ENCODE data around the gene RNF222. TPM values are rescaled to one million over a fixed set of nuclear protein-coding genes. Genes with fewer than 3 reads are reported as not detected.

Gene RNF222
- polyA plus RNA-seq, 1 donor (not counting 4 experiments of a cell fraction or from before 2014, with no cell fraction given): 0.18 TPM

DNA sequence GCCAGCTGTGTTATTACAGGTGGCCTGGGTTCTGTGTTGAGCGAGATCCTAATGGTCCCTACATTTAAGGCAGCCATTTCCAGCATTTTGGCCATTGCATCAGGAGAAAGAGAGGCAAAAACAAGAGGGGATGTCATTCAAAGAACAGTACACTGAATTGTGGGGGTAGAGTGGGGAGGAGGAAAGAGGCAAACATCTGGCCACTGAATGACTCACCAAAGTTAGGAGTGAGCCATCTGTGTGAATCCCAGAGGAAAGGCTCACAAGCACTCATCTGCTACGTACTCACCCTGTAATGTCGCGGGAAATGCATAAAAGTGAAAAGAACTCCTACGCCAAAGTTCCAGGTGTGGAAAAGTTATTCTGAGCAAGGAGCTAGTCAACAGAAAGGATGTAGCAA lies 37.9 kb downstream of the RNF222 start:
- dilution Hi-C loops (cut with MboI; ENCODE audit: extremely low pct_ligation_motif_present, low sequenced_read_pairs): no loop called here
- FAIRE-seq (peak; percentile 26), DNase-seq (ENCODE audit: low read depth, low spot score) (no peak)
- Histone ChIP-seq H3K27me3 (ENCODE audit: control insufficient read depth, extremely low read depth, insufficient read depth, low read length) (no peaks in the 10 kb centered on the region), H4K20me1 (ENCODE audit: control insufficient read depth, extremely low read depth, insufficient read depth, low read length) (no peaks in the 10 kb centered on the region), H3K79me2 (ENCODE audit: control insufficient read depth, insufficient read depth, low read length) (no peaks in the 10 kb centered on the region), H2AFZ (ENCODE audit: control insufficient read depth, low read length) (no peak overlapping the region), H3K27ac (ENCODE audit: control insufficient read depth, insufficient read depth, low read length) (no peak overlapping the region), H3K9ac (ENCODE audit: control insufficient read depth, extremely low read depth, insufficient read depth, low read length) (no peak overlapping the region), H3K4me1 (ENCODE audit: control insufficient read depth, extremely low read depth, insufficient read depth, low read length) (no peaks in the 10 kb centered on the region), H3K9me3 (ENCODE audit: control insufficient read depth, low read depth, low read length) (no peaks in the 10 kb centered on the region), H3K36me3 (ENCODE audit: control insufficient read depth in 2 of 2, extremely low read depth in 1 of 2, insufficient read depth in 2 of 2, low read length in 2 of 2) (no peaks in the 10 kb centered on the region), H3K4me3 (ENCODE audit: control insufficient read depth in 2 of 3, extremely low read depth in 1 of 3, insufficient read depth in 2 of 3, low read depth in 1 of 3, low read length in 3 of 3) (no peak overlapping the region), H3K4me2 (ENCODE audit: control insufficient read depth, extremely low read depth, insufficient read depth, low read depth, low read length) (no peak overlapping the region), H3K9me1 (ENCODE audit: control insufficient read depth, extremely low read depth, insufficient read depth, low read length) (no peaks in the 10 kb centered on the region)
- no peak for TF ChIP-seq EZH2 (IDR thresholded peaks at IDR 0.05; ENCODE audit: low read length)
- TF ChIP-seq, protein P1, sequence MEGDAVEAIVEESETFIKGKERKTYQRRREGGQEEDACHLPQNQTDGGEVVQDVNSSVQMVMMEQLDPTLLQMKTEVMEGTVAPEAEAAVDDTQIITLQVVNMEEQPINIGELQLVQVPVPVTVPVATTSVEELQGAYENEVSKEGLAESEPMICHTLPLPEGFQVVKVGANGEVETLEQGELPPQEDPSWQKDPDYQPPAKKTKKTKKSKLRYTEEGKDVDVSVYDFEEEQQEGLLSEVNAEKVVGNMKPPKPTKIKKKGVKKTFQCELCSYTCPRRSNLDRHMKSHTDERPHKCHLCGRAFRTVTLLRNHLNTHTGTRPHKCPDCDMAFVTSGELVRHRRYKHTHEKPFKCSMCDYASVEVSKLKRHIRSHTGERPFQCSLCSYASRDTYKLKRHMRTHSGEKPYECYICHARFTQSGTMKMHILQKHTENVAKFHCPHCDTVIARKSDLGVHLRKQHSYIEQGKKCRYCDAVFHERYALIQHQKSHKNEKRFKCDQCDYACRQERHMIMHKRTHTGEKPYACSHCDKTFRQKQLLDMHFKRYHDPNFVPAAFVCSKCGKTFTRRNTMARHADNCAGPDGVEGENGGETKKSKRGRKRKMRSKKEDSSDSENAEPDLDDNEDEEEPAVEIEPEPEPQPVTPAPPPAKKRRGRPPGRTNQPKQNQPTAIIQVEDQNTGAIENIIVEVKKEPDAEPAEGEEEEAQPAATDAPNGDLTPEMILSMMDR (optimal IDR thresholded peaks at IDR 0.05 in 1 of 3, IDR thresholded peaks at IDR 0.05 in 1 of 3, conservative IDR thresholded peaks at IDR 0.05 in 1 of 3; ENCODE audit: extremely low read depth in 1 of 3, insufficient read depth in 2 of 3, low read length in 3 of 3): no peak

DNA sequence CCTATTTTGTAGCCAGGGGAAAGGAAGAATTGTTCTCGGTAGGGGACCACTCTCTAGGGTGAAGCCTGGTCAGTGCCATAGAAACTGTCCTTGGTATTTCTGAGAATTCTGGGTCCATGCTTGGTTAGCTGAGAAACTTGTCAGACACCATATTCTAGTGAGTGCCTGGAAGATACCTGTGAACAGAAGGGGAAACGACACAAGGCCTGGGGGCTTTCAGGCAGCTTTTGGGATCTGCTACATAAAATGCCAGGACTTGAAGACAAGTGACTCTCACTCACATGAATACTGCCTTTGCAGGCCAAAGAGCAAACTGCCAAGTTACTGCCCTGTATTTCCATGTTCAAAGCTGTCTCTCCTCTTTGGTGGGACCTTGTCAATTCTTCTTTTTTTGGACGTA lies 39.7 kb downstream of the RNF222 start:
- Histone ChIP-seq H3K4me3 (ENCODE audit: control insufficient read depth in 2 of 3, extremely low read depth in 1 of 3, insufficient read depth in 2 of 3, low read depth in 1 of 3, low read length in 3 of 3) (no peak overlapping the region), H3K4me1 (ENCODE audit: control insufficient read depth, extremely low read depth, insufficient read depth, low read length) (no peaks in the 10 kb centered on the region), H2AFZ (ENCODE audit: control insufficient read depth, low read length) (no peak overlapping the region), H3K9ac (ENCODE audit: control insufficient read depth, extremely low read depth, insufficient read depth, low read length) (no peak overlapping the region), H3K4me2 (ENCODE audit: control insufficient read depth, extremely low read depth, insufficient read depth, low read depth, low read length) (no peak overlapping the region), H3K27me3 (ENCODE audit: control insufficient read depth, extremely low read depth, insufficient read depth, low read length) (no peaks in the 10 kb centered on the region), H3K9me1 (ENCODE audit: control insufficient read depth, extremely low read depth, insufficient read depth, low read length) (no peaks in the 10 kb centered on the region), H4K20me1 (ENCODE audit: control insufficient read depth, extremely low read depth, insufficient read depth, low read length) (no peaks in the 10 kb centered on the region), H3K36me3 (ENCODE audit: control insufficient read depth in 2 of 2, extremely low read depth in 1 of 2, insufficient read depth in 2 of 2, low read length in 2 of 2) (no peaks in the 10 kb centered on the region), H3K9me3 (ENCODE audit: control insufficient read depth, low read depth, low read length) (no peaks in the 10 kb centered on the region), H3K79me2 (ENCODE audit: control insufficient read depth, insufficient read depth, low read length) (no peaks in the 10 kb centered on the region), H3K27ac (ENCODE audit: control insufficient read depth, insufficient read depth, low read length) (no peak overlapping the region)
- dilution Hi-C loops (cut with MboI; ENCODE audit: extremely low pct_ligation_motif_present, low sequenced_read_pairs): no loop called here
- TF ChIP-seq, protein P1 (optimal IDR thresholded peaks at IDR 0.05 in 1 of 3, IDR thresholded peaks at IDR 0.05 in 1 of 3, conservative IDR thresholded peaks at IDR 0.05 in 1 of 3; ENCODE audit: extremely low read depth in 1 of 3, insufficient read depth in 2 of 3, low read length in 3 of 3): no peak
- TF ChIP-seq EZH2 (IDR thresholded peaks at IDR 0.05; ENCODE audit: low read length): no peak
- no peak for DNase-seq (ENCODE audit: low read depth, low spot score)
- no peak for FAIRE-seq
